ENCODE results near the gene NEMP2.

GRCh38 chr2:190528521-190529001 lies 6.0 kb downstream of the NEMP2 start:
- TF ChIP-seq, protein P1, sequence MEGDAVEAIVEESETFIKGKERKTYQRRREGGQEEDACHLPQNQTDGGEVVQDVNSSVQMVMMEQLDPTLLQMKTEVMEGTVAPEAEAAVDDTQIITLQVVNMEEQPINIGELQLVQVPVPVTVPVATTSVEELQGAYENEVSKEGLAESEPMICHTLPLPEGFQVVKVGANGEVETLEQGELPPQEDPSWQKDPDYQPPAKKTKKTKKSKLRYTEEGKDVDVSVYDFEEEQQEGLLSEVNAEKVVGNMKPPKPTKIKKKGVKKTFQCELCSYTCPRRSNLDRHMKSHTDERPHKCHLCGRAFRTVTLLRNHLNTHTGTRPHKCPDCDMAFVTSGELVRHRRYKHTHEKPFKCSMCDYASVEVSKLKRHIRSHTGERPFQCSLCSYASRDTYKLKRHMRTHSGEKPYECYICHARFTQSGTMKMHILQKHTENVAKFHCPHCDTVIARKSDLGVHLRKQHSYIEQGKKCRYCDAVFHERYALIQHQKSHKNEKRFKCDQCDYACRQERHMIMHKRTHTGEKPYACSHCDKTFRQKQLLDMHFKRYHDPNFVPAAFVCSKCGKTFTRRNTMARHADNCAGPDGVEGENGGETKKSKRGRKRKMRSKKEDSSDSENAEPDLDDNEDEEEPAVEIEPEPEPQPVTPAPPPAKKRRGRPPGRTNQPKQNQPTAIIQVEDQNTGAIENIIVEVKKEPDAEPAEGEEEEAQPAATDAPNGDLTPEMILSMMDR (IDR thresholded peaks at IDR 0.05) = no peak
- TF ChIP-seq POLR2A (IDR thresholded peaks at IDR 0.05) = no peak

All from thyroid gland (tissue), 4 donors.